Posterior vena cava (tissue), 2 donors: ENCODE measurements around the gene BCL2L13. TPM values are rescaled to one million over a fixed set of nuclear protein-coding genes. Genes with fewer than 3 reads are reported as not detected.
A peak's percentile ranks its signal among the peaks of the same experiment; 100 is the strongest.
"Not testable (repeated sequence)": the region's sequence is repeated elsewhere in the genome, so short reads cannot be mapped to it uniquely, and the experiment has no call there.

Experiments
- DNase-seq: peaks from one replicate; pipeline ENCODE4 v3.0.0-alpha.2; 2020; ENCODE audit warnings: low spot score
- intact Hi-C, 2 donors: fragments of 100-400 bp; cut with DNase I; formaldehyde crosslinking; loops; one replicate each; pipeline versions ENCODE4 v1.14.1 to v1.14.2; 2022 to 2023
- total RNA-seq, 2 donors: library from RNA; stranded (reverse); fragmentation: NEBNext Ultra II Directional; extraction: Animal tissue kit (Norgen Biotek cat#: 25700); gene quantifications; one replicate each; pipeline ENCODE4 v1.2.1, GENCODE V29; 2021
- donor health status: DM: yes; HTN: yes; CAD: no.
- donor health status: DM: yes; HTN: yes; CAD: no.

The BCL2L13 gene
- total RNA-seq, 2 donors from 2014 or later: 28.9 to 34.7 TPM

- DNase-seq: no peak
- intact Hi-C loops: no loop called here
Measured at GRCh38 chr22:17742527-17742902, 104.0 kb downstream of the BCL2L13 start.

GRCh38 chr22:17743661-17744411, 105.3 kb downstream of the BCL2L13 start:
- intact Hi-C loops: no loop called here
- DNase-seq: no peak

- intact Hi-C loops: no loop called here
- DNase-seq: no peak
Measured at GRCh38 chr22:17744430-17744829, 105.9 kb downstream of the BCL2L13 start.

- intact Hi-C loops: no loop called here
Measured at GRCh38 chr22:17746916-17747315, 108.4 kb downstream of the BCL2L13 start.

GRCh38 chr22:17748555-17749353, 110.2 kb downstream of the BCL2L13 start:
- intact Hi-C loops: loop anchor here in 1 of 2 donors (1.0 kb wide), 1 partner anchor 18 kb away; no protein-coding TSS in a partner anchor
- peak; percentile 68 for DNase-seq

More at GRCh38 chr22:17746916-17747315, 108.4 kb downstream of the BCL2L13 start:
- no peak for DNase-seq

GRCh38 chr22:17749605-17750395, 111.2 kb downstream of the BCL2L13 start:
- intact Hi-C loops: loop anchor here in 1 of 2 donors (1.0 kb wide), 1 partner anchor 19 kb away; no protein-coding TSS in a partner anchor
- peak; percentile 74 for DNase-seq

GRCh38 chr22:17751596-17751995, 113.0 kb downstream of the BCL2L13 start:
- peak; percentile 60 for DNase-seq
- intact Hi-C loops: no loop called here

GRCh38 chr22:17753401-17753989, 114.9 kb downstream of the BCL2L13 start:
- intact Hi-C loops: no loop called here
- no peak for DNase-seq

- DNase-seq: no peak
- intact Hi-C loops: no loop called here
Measured at GRCh38 chr22:17754233-17754925, 115.8 kb downstream of the BCL2L13 start.

- DNase-seq: no peak
- intact Hi-C loops: no loop called here
Measured at GRCh38 chr22:17761138-17761488, 122.6 kb downstream of the BCL2L13 start.

- DNase-seq, intact Hi-C loops: not testable (repeated sequence)
Measured at GRCh38 chr22:17763442-17763841, 124.9 kb downstream of the BCL2L13 start.

- intact Hi-C loops: no loop called here
- no peak for DNase-seq
Measured at GRCh38 chr22:17764036-17764435, 125.5 kb downstream of the BCL2L13 start.

- intact Hi-C loops, DNase-seq: not testable (repeated sequence)
Measured at GRCh38 chr22:17764852-17765251, 126.3 kb downstream of the BCL2L13 start.

GRCh38 chr22:17767233-17768065, 128.9 kb downstream of the BCL2L13 start:
- intact Hi-C loops: no loop called here
- DNase-seq: no peak

GRCh38 chr22:17769013-17769715, 130.6 kb downstream of the BCL2L13 start:
- intact Hi-C loops: no loop called here

GRCh38 chr22:17769716-17770082, 131.1 kb downstream of the BCL2L13 start:
- no peak for DNase-seq
- intact Hi-C loops: no loop called here

More at GRCh38 chr22:17769013-17769715, 130.6 kb downstream of the BCL2L13 start:
- no peak for DNase-seq
